Measurements from ENCODE around the gene RBM4B.

The RBM4B gene

GRCh38 chr11:66651016-66651415, 26.7 kb downstream of the RBM4B start:
- Histone ChIP-seq H4K20me1 (ENCODE audit: insufficient read depth, low read length) (0 out of 2 replicates have a peak, but pooled peaks cover 4% of the 10 kb centered on the region), H3K36me3 (replicated peaks; ENCODE audit: insufficient read depth, low read length) (peaks cover 4% of the 10 kb centered on the region; the same call in 1 of the 2 replicates)
- DNase-seq = no peak

GRCh38 chr11:66649903-66650302, 27.8 kb downstream of the RBM4B start:
- H3K9me3 ChIP-seq (replicated peaks; ENCODE audit: insufficient read depth, low read length) = no peaks in the 10 kb centered on the region
- H3K9me2 ChIP-seq (replicated peaks; ENCODE audit: insufficient read depth, low read length) = no peaks in the 10 kb centered on the region
- H3K27ac ChIP-seq (ENCODE audit: low read length) = no peak overlapping the region
- H3F3A ChIP-seq (ENCODE audit: insufficient read depth, low read length) = peaks cover 3% of the 10 kb centered on the region; the same call in 1 of the 2 replicates
- peaks cover 89% of the 10 kb centered on the region for H3K79me2 ChIP-seq (ENCODE audit: low read length)
- TF ChIP-seq CTCF (IDR thresholded peaks at IDR 0.05; ENCODE audit: low read length) (no peak), EZH2phosphoT487 (IDR thresholded peaks at IDR 0.05; ENCODE audit: low read length) (no peak), EZH2 (optimal IDR thresholded peaks at IDR 0.05; ENCODE audit: low read depth, low read length) (no peak)
- H3K4me3 ChIP-seq (ENCODE audit: low read length) = no peak overlapping the region
- no peaks in the 10 kb centered on the region for H3K4me1 ChIP-seq (ENCODE audit: low read length)
- no peak overlapping the region for H3K4me2 ChIP-seq (ENCODE audit: low read depth, low read length)
- H3K9ac ChIP-seq (ENCODE audit: low read length) = no peak overlapping the region
- no peaks in the 10 kb centered on the region for H3K27me3 ChIP-seq (replicated peaks; ENCODE audit: insufficient read depth, low read length)
- DNase-seq = no peak
- peaks cover 9% of the 10 kb centered on the region; the same call in 1 of the 2 replicates for H3K36me3 ChIP-seq (replicated peaks; ENCODE audit: insufficient read depth, low read length)
- no peak overlapping the region for H2AFZ ChIP-seq (ENCODE audit: low read length)
- peaks cover 15% of the 10 kb centered on the region for H4K20me1 ChIP-seq (ENCODE audit: insufficient read depth, low read length)

More at GRCh38 chr11:66651016-66651415, 26.7 kb downstream of the RBM4B start:
- TF ChIP-seq CTCF (IDR thresholded peaks at IDR 0.05; ENCODE audit: low read length) (no peak), EZH2phosphoT487 (IDR thresholded peaks at IDR 0.05; ENCODE audit: low read length) (no peak), EZH2 (optimal IDR thresholded peaks at IDR 0.05; ENCODE audit: low read depth, low read length) (no peak)
- Histone ChIP-seq H3F3A (ENCODE audit: insufficient read depth, low read length) (peaks cover 3% of the 10 kb centered on the region; the same call in 1 of the 2 replicates), H3K79me2 (ENCODE audit: low read length) (peaks cover 86% of the 10 kb centered on the region), H2AFZ (ENCODE audit: low read length) (no peak overlapping the region), H3K4me2 (ENCODE audit: low read depth, low read length) (no peak overlapping the region), H3K9me3 (replicated peaks; ENCODE audit: insufficient read depth, low read length) (no peaks in the 10 kb centered on the region), H3K4me3 (ENCODE audit: low read length) (no peak overlapping the region), H3K9me2 (replicated peaks; ENCODE audit: insufficient read depth, low read length) (no peaks in the 10 kb centered on the region), H3K27me3 (replicated peaks; ENCODE audit: insufficient read depth, low read length) (no peaks in the 10 kb centered on the region), H3K9ac (ENCODE audit: low read length) (no peak overlapping the region), H3K27ac (ENCODE audit: low read length) (no peak overlapping the region), H3K4me1 (ENCODE audit: low read length) (no peaks in the 10 kb centered on the region)

DNA sequence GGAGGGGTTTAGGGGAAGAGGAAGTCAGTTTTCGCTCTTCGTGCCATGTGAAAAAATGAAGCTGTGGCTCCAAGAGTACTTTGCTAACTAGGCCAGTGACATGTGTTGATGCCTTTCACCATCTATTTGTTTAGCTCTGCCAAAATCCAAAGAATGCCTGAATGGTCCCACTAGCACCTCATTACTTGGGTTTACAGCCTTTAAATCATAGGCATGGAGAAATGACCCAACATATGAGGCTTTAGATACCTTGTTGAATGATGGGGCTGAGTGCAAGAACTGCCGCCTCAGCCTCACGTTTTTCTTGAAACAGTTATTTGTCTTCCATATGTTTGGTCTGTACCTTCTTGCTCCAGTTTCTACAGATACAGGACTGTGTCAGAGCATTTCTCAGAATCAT, 30.9 kb downstream of the RBM4B start:
- H3F3A ChIP-seq (ENCODE audit: insufficient read depth, low read length) = no peaks in the 10 kb centered on the region
- H3K79me2 ChIP-seq (ENCODE audit: low read length) = peaks cover 97% of the 10 kb centered on the region
- no peaks in the 10 kb centered on the region for H3K9me3 ChIP-seq (replicated peaks; ENCODE audit: insufficient read depth, low read length)
- peaks cover 40% of the 10 kb centered on the region for H4K20me1 ChIP-seq (ENCODE audit: insufficient read depth, low read length)
- TF ChIP-seq EZH2 (optimal IDR thresholded peaks at IDR 0.05; ENCODE audit: low read depth, low read length) (no peak), EZH2phosphoT487 (IDR thresholded peaks at IDR 0.05; ENCODE audit: low read length) (no peak), CTCF (IDR thresholded peaks at IDR 0.05; ENCODE audit: low read length) (no peak)
- H3K4me1 ChIP-seq (ENCODE audit: low read length) = no peaks in the 10 kb centered on the region
- no peaks in the 10 kb centered on the region for H3K9me2 ChIP-seq (replicated peaks; ENCODE audit: insufficient read depth, low read length)
- H3K4me2 ChIP-seq (ENCODE audit: low read depth, low read length) = no peak overlapping the region
- H2AFZ ChIP-seq (ENCODE audit: low read length) = no peak overlapping the region
- H3K36me3 ChIP-seq (replicated peaks; ENCODE audit: insufficient read depth, low read length) = peaks cover 29% of the 10 kb centered on the region
- H3K4me3 ChIP-seq (ENCODE audit: low read length) = no peak overlapping the region
- H3K9ac ChIP-seq (ENCODE audit: low read length) = no peak overlapping the region
- no peak for DNase-seq
- no peak overlapping the region for H3K27ac ChIP-seq (ENCODE audit: low read length)
- no peaks in the 10 kb centered on the region for H3K27me3 ChIP-seq (replicated peaks; ENCODE audit: insufficient read depth, low read length)
